ENCODE measurements around the gene LSS. TPM values are rescaled to one million over a fixed set of nuclear protein-coding genes. Genes with fewer than 3 reads are reported as not detected.

Gene LSS
- total RNA-seq, 1 experiment from 2014 or later, result 45.7 TPM

GRCh38 chr21:46155514-46156377 is 72.8 kb downstream of the LSS start, which contains the start of gene FTCD:
Gene FTCD (minus strand): TSS chr21:46155579. CDS start chr21:46155523, 56 bp downstream.
- ATAC-seq (no peak), DNase-seq (no peak)
- Histone ChIP-seq H2AFZ (ENCODE audit: low read length) (no peak within 1 kb of the TSS), H3K9ac (ENCODE audit: low read length) (no peak within 1 kb of the TSS), H3K36me3 (ENCODE audit: low read depth, low read length) (no peaks in the 10 kb centered on the region), H4K20me1 (ENCODE audit: low read length) (no peaks in the 10 kb centered on the region), H3K4me2 (ENCODE audit: low read length) (no peak within 1 kb of the TSS), H3K79me2 (ENCODE audit: low read length) (no peaks in the 10 kb centered on the region), H3F3A (ENCODE audit: low read length, unreplicated experiment) (no peaks in the 10 kb centered on the region), H3K9me3 (ENCODE audit: low read length) (no peaks in the 10 kb centered on the region), H3K27me3 (ENCODE audit: low read length) (no peaks in the 10 kb centered on the region), H3K4me1 (ENCODE audit: insufficient read depth, low read length) (0 out of 2 replicates have a peak, but pooled peaks cover 4% of the 10 kb centered on the region), H3K4me3 (ENCODE audit: low read length) (no peak within 1 kb of the TSS), H3K9me2 (replicated peaks; ENCODE audit: low read length) (no peaks in the 10 kb centered on the region), H3K27ac (ENCODE audit: low read length) (no peak within 1 kb of the TSS)
- intact Hi-C loops (cut with micrococcal nuclease), result no loop called here
- ChIA-PET CTCF (no interaction called here), POLR2A (ENCODE audit: unreplicated experiment) (no interaction called here)
- TF ChIP-seq EZH2 (IDR thresholded peaks at IDR 0.05; ENCODE audit: low read length, unreplicated experiment) (no peak), CTCF (conservative IDR thresholded peaks at IDR 0.05; ENCODE audit: low read depth, low read length) (no peak), EZH2phosphoT487 (IDR thresholded peaks at IDR 0.05; ENCODE audit: borderline replicate concordance, low read length) (no peak)
- no TSS peak for BruUV-seq (replicated peaks)

GRCh38 chr21:46154955-46155513 is 73.5 kb downstream of the LSS start:
- ChIA-PET POLR2A (ENCODE audit: unreplicated experiment) (no interaction called here), CTCF (no interaction called here)
- Histone ChIP-seq H3K9me2 (replicated peaks; ENCODE audit: low read length) (no peaks in the 10 kb centered on the region), H3K27me3 (ENCODE audit: low read length) (no peaks in the 10 kb centered on the region), H3K27ac (ENCODE audit: low read length) (no peak overlapping the region), H4K20me1 (ENCODE audit: low read length) (no peaks in the 10 kb centered on the region), H3K9ac (ENCODE audit: low read length) (no peak overlapping the region), H2AFZ (ENCODE audit: low read length) (no peak overlapping the region), H3K4me3 (ENCODE audit: low read length) (no peak overlapping the region), H3K4me1 (ENCODE audit: insufficient read depth, low read length) (0 out of 2 replicates have a peak, but pooled peaks cover 4% of the 10 kb centered on the region), H3K79me2 (ENCODE audit: low read length) (no peaks in the 10 kb centered on the region), H3K4me2 (ENCODE audit: low read length) (no peak overlapping the region), H3F3A (ENCODE audit: low read length, unreplicated experiment) (no peaks in the 10 kb centered on the region), H3K36me3 (ENCODE audit: low read depth, low read length) (no peaks in the 10 kb centered on the region), H3K9me3 (ENCODE audit: low read length) (no peaks in the 10 kb centered on the region)
- TF ChIP-seq EZH2phosphoT487 (IDR thresholded peaks at IDR 0.05; ENCODE audit: borderline replicate concordance, low read length), result no peak
- no peak for TF ChIP-seq CTCF (conservative IDR thresholded peaks at IDR 0.05; ENCODE audit: low read depth, low read length)
- no peak for TF ChIP-seq EZH2 (IDR thresholded peaks at IDR 0.05; ENCODE audit: low read length, unreplicated experiment)
- ATAC-seq (no peak), DNase-seq (no peak)
- intact Hi-C loops (cut with micrococcal nuclease), result no loop called here
- no TSS peak for BruUV-seq (replicated peaks)
